Liver (tissue), 3 donors: Measurements from ENCODE around the gene EEF1G.

Source experiments
- RAD21 ChIP-seq, 2 donors: IDR thresholded peaks; 2 replicates each; pipeline ENCODE4 v1.6.1; 2016; ENCODE audit warnings: antibody characterized with exemption in 2 of 2, mild to moderate bottlenecking in 2 of 2
- SP1 ChIP-seq: IDR thresholded peaks from 2 replicates; pipeline ENCODE4 v1.6.1; 2018; ENCODE audit warnings: antibody characterized with exemption, mild to moderate bottlenecking
- TF ChIP-seq, protein P1 (sequence below): fragments of 150-350 bp; IDR thresholded peaks from 2 replicates; pipeline ENCODE4 v1.5.1; 2017; ENCODE audit warnings: improper control_type of control experiment, low read depth, low read length; ENCODE audit not compliant: missing input control
- donor health status: healthy.
- donor health status: healthy.

DNA sequence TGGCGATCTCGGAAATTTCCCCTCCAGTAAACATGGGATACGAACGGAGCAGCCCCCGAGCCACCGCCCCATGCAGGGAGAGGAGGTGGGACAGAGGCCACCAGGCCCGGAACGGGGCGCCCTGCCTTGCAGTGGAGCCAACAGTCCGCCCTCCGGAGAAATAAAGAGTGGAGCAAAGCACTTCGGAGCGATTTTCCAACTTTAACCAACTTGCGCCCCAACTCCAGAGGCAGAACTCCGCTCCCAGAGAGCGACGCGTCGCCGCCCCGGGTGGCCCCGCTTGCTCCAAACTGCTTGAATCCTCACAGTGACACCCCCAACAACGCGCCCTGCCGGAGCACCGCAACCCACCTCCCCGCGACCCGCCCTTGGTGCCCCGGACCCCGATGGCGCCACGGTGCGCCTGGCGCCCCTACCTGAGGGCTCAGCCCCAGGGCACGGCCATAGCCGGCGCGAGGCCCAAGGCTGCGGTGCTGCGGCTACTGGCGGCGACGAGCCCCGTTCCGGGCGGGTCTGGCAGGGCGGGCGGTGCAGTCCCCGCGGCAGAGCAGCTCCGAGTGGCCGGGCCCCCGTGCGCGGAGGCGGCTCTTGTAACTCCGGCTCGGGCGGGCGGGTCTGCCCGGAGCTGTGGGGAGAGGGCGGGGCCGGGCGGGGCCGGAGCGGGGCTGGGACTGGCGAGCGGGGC, 27.3 kb downstream of the EEF1G start, which contains the start of gene AHNAK:
- TF ChIP-seq SP1 (no peak), RAD21 (IDR thresholded peaks at IDR 0.05) (no peak)
- TF ChIP-seq, protein P1, sequence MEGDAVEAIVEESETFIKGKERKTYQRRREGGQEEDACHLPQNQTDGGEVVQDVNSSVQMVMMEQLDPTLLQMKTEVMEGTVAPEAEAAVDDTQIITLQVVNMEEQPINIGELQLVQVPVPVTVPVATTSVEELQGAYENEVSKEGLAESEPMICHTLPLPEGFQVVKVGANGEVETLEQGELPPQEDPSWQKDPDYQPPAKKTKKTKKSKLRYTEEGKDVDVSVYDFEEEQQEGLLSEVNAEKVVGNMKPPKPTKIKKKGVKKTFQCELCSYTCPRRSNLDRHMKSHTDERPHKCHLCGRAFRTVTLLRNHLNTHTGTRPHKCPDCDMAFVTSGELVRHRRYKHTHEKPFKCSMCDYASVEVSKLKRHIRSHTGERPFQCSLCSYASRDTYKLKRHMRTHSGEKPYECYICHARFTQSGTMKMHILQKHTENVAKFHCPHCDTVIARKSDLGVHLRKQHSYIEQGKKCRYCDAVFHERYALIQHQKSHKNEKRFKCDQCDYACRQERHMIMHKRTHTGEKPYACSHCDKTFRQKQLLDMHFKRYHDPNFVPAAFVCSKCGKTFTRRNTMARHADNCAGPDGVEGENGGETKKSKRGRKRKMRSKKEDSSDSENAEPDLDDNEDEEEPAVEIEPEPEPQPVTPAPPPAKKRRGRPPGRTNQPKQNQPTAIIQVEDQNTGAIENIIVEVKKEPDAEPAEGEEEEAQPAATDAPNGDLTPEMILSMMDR = no peak
